NCI-H774 (cell line): ENCODE results near the gene ITIH4.

Experiments used
- DNase-seq: peaks from one replicate; lab custom pipeline; 2025; lab: John Stamatoyannopoulos, UW

ITIH4 gene

GRCh38 chr3:52831500-52832301 is 1.2 kb upstream of the ITIH4 start:
- DNase-seq: no peak

DNA sequence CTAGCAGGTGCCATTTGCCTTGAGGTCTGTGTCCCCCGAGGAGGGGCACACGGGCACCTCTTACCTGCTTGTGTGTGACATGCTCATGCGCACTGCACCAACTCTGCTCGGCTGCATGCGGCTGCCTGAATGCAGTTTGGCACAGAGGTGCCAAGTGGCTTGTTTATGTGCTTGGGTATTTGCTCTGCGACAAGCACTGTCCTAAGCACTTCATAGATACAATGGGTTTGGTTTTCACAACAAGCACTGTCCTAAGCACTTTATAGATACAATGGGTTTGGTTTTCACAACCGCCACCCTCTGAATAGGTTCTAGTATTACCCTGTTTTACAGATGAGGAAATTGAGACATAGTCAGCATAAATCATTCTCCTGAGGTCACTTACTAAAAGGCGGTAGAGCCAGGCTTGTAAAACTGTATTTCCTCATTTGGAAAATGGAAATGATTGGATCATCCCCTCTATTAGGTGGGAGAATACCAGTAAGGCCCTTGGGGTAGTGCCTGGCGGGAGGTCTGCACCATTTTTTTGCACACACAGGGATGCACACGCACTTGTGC is 487 bp downstream of the ITIH4 start:
- DNase-seq: no peak

DNA sequence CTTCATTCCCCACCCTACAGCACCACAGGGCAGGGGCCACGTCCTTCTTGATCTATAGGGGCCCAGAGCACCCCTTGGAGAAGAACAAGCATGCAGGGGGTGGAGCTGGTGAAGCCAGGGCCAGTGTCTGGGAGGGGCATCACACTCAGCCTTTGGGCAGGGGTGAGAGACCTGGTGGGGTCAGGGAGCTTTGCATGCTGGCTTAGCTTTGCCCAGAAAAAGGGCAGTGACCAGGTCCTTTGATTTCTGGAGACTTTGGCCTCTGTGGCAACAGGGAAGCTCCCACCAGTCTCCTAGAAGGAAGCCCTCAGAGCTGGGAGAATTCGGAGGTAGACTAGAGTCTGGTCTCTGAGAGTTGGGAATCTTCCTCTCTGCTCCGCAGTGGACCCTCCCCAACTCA is 990 bp downstream of the ITIH4 start:
- no peak for DNase-seq

DNA sequence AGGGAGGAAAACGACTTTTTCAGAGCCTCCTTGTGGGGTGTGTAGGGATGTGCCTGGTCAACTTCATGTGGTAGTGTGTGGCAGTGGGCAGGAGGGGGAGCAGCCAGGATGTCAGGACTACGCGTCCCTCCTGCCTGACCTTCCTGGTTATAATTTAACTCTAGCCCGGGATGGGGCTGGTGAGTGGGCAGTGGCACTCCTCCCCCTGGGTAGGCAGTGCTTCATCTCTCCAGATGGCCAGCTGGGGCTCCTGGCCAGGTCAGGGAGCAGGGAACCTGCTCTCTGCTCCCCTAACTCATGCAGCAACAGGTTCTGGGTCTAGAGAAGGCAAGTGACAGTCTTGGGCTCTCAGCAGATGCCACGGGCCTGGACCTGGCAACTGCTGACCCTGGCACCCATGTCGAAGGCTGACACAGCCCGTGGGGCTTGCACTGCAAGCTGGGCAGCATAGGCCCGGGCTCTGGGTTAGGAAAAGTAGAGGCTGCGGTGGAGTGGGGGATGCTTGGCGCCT is 2.6 kb downstream of the ITIH4 start:
- no peak for DNase-seq

GRCh38 chr3:52827441-52827840 is 3.0 kb downstream of the ITIH4 start:
- DNase-seq: no peak

GRCh38 chr3:52824037-52824436 is 6.4 kb downstream of the ITIH4 start:
- DNase-seq: no peak

- DNase-seq: no peak
Observed at GRCh38 chr3:52822363-52822762, 8.1 kb downstream of the ITIH4 start.

- no peak for DNase-seq
Observed at GRCh38 chr3:52820736-52821135, 9.7 kb downstream of the ITIH4 start.

DNA sequence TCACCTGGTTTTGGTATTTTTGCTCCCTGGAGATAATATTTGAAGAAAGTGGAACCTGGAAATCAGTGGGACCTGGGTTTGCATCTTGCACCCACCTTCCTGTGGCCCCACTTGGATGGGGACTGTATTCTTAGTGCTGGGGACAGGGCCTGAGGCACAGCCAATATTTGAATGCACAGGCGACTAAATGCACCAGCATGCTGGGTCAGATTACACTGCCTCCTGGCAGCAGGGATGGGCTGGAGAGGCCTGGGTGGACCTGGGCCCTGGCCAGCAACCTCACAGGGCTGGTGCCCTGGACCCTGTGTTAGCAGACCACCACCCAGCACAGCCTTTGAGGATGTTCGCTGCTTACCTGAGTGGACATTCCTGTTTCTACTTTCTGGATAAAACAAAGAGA is 10.5 kb downstream of the ITIH4 start:
- no peak for DNase-seq

- DNase-seq: no peak
Observed at GRCh38 chr3:52817860-52818259, 12.6 kb downstream of the ITIH4 start.

DNA sequence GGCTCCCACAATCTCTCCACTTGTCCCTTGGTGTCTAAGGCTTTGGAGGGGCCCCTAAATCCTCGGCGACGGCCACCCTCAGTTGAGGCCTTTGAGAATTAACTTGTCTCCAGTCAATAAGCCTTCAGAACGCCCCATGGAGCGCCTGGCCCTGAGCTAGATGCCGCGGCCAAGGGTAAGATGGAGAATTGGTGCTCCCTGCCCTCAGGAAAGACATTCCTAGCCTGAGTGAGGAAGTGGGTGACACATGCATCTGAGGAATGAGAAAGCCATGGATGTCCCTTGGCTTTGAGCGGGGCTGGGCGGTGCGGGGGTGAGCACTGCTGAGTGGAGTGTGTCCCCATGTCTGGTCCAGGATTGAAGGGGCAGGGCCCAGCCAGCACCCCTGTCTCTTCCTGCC is 13.3 kb downstream of the ITIH4 start:
- no peak for DNase-seq

- DNase-seq: no peak
Observed at GRCh38 chr3:52816654-52817053, 13.8 kb downstream of the ITIH4 start.

- no peak for DNase-seq
Observed at GRCh38 chr3:52816199-52816598, 14.3 kb downstream of the ITIH4 start.

- no peak for DNase-seq
Observed at GRCh38 chr3:52813810-52814209, 16.7 kb downstream of the ITIH4 start.

GRCh38 chr3:52811452-52812011 is 18.9 kb downstream of the ITIH4 start:
- DNase-seq: no peak

- no peak for DNase-seq
Observed at GRCh38 chr3:52810923-52811322, 19.5 kb downstream of the ITIH4 start.

- DNase-seq: no peak
Observed at GRCh38 chr3:52809662-52810377, 20.7 kb downstream of the ITIH4 start.

DNA sequence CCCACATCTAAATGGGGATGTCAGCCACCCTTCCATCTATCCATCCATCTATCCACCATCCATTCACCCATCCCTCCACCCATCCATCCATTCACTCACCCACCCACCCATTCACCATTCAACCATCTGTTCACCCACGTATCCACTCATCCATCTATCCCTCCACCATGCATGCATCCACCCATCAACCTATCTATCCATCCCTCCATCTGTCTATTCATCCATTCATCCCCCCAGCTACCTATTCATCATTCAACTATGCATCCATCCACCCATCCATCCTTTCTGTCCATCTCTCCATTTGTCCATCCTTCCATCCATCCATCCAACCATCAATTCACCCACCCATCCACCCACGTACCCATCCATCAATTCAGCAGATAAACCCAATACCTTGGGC is 21.3 kb downstream of the ITIH4 start:
- no peak for DNase-seq

- DNase-seq: no peak
Observed at GRCh38 chr3:52805270-52806039, 25.0 kb downstream of the ITIH4 start.

DNA sequence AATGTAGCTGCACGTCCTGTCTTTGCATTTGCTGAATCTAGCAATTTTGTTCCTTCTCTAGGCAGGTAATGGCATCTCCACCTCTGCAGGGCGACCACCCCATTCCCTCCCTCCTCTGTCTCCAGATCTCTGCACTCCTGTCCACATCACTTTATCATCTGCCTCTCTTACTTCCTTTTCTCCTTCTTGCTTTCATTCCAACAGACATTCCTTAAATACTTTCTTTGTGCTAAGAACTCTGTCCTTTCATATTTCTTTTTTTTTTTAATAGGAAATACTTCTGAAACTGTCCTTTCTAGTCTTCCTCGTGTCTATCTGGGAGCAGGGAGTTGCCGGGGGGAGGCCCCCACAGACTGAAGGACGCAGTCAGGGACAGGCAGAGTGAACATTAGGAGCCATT is 28.6 kb downstream of the ITIH4 start:
- no peak for DNase-seq

DNA sequence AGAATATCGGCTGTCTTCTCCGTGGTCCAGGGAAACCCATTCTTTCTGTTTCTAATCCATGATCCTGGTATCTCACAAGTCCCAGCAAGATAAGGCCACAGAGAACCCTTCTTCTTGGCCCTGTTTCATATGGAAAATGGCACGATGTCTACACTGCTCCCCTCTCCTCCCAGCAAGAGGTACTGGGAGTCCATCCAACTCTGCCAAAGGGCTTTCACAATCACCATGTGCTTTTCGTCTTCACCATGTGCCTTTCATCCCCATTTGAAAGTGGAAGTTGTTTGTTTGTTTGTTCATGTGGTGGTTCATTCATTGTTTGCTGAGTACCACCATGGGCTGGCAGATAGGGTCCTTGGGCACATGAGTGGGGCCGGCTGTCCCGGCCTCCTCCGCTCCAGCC is 30.4 kb downstream of the ITIH4 start:
- no peak for DNase-seq

DNA sequence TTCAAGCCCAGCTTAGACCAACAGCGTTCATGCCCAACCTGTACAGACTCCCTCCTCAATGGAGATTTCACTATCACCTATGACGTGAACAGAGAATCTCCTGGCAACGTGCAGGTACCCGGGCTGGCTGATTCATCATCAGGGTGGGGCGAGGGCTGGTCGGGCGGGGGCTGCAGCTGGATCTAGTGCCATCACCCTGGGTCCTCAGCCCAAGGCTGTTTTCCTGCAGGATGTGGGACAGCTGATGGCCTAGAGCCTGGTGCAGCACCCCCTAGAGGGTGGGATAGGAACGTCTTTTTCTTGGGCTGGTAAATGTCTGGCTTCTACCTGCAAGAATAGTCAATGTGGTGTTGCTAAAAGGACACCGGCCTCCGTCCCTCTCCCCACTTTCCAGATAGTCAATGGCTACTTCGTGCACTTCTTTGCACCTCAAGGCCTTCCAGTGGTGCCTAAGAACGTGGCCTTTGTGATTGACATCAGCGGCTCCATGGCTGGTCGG is 31.4 kb downstream of the ITIH4 start:
- no peak for DNase-seq
